Endodermal cell (in vitro differentiated cells): ENCODE results near the gene SOHLH2. TPM values are rescaled to one million over a fixed set of nuclear protein-coding genes. Genes with fewer than 3 reads are reported as not detected.

Experiments used
- DNase-seq: peaks from one replicate; pipeline ENCODE4 v3.0.0-alpha.2; 2017
- H3K27ac ChIP-seq: 2 replicates; pipeline ENCODE4 v1.5.1; 2013; ENCODE audit warnings: mild to moderate bottlenecking, low read depth, low read length, moderate library complexity
- H3K27me3 ChIP-seq: 2 replicates; pipeline ENCODE4 v1.6.1; 2013; ENCODE audit warnings: mild to moderate bottlenecking, low read length, moderate library complexity; ENCODE audit not compliant: insufficient read depth, control insufficient read depth, poor library complexity, severe bottlenecking
- H3K36me3 ChIP-seq: 2 replicates; pipeline ENCODE4 v1.7.0; 2013; ENCODE audit warnings: mild to moderate bottlenecking, low read length, moderate library complexity; ENCODE audit not compliant: control insufficient read depth, insufficient read depth
- H3K4me1 ChIP-seq: one replicate; pipeline ENCODE4 v1.7.0; 2013; ENCODE audit warnings: low read length; ENCODE audit not compliant: control insufficient read depth, insufficient read depth
- H3K4me3 ChIP-seq: 2 replicates; pipeline ENCODE4 v1.5.1; 2013; ENCODE audit warnings: mild to moderate bottlenecking, low read length, moderate library complexity
- H3K9ac ChIP-seq: 2 replicates; pipeline ENCODE4 v1.6.1; 2013; ENCODE audit warnings: mild to moderate bottlenecking, low read length, moderate library complexity; ENCODE audit not compliant: poor library complexity, severe bottlenecking; ENCODE audit errors: extremely low read depth
- H3K9me3 ChIP-seq: 2 replicates; pipeline ENCODE4 v1.6.1; 2013; ENCODE audit warnings: mild to moderate bottlenecking, low read length, moderate library complexity; ENCODE audit not compliant: control insufficient read depth
- H3K27ac Mint-ChIP-seq: 2 replicates; pipeline ENCODE4 v1.8.0; 2020; ENCODE audit warnings: mixed read lengths
- H3K27me3 Mint-ChIP-seq: 2 replicates; pipeline ENCODE4 v1.8.0; 2021; ENCODE audit warnings: mild to moderate bottlenecking, mixed read lengths; ENCODE audit not compliant: insufficient read depth
- H3K36me3 Mint-ChIP-seq: 2 replicates; pipeline ENCODE4 v1.8.0; 2020; ENCODE audit warnings: low read depth, mixed read lengths
- H3K4me1 Mint-ChIP-seq: 2 replicates; pipeline ENCODE4 v1.8.0; 2020; ENCODE audit warnings: mixed read lengths
- H3K4me3 Mint-ChIP-seq: 2 replicates; pipeline ENCODE4 v1.8.0; 2020; ENCODE audit warnings: mild to moderate bottlenecking, moderate library complexity, mixed read lengths
- H3K9me3 Mint-ChIP-seq: 2 replicates; pipeline ENCODE4 v1.8.0; 2020; ENCODE audit warnings: mild to moderate bottlenecking, mixed read lengths
- WGBS, 2 experiments: methylation state at CpG; one replicate each; pipeline versions ENCODE4 v1.1.5 to v1.1.7; 2013; ENCODE audit warnings: missing lambda C conversion rate in 2 of 2, mixed read lengths in 1 of 2; ENCODE audit not compliant: insufficient coverage in 1 of 2, insufficient read length in 1 of 2; 5-methylcytosine and 5-hydroxymethylcytosine counted together
- total RNA-seq, 2 donors: library from RNA; stranded (reverse); fragmentation: NEBNext Ultra II Directional in 1 of 2; extraction: Animal tissue kit (Norgen Biotek cat#: 25700) in 1 of 2; gene quantifications; 2 replicates in 1 of 2; 3 replicates in 1 of 2; pipeline ENCODE4 v1.2.1, GENCODE V29; 2021
- TF ChIP-seq, protein P1 (sequence below): fragments of 200-600 bp; sonication (generic); conservative IDR thresholded peaks from 2 replicates; pipeline ENCODE4 v1.5.0; 2021; ENCODE audit warnings: antibody characterized with exemption, mild to moderate bottlenecking

Gene SOHLH2
- total RNA-seq, 2 donors from 2014 or later = 2.1 to 14.2 TPM

- H3K4me3 ChIP-seq = no peak overlapping the region
- H3K4me3 Mint-ChIP-seq = no peak overlapping the region
These were observed 90.0 kb downstream of the SOHLH2 start for GRCh38 chr13:36124236-36124822.

More at GRCh38 chr13:36124236-36124822, 90.0 kb downstream of the SOHLH2 start:
- TF ChIP-seq, protein P1, sequence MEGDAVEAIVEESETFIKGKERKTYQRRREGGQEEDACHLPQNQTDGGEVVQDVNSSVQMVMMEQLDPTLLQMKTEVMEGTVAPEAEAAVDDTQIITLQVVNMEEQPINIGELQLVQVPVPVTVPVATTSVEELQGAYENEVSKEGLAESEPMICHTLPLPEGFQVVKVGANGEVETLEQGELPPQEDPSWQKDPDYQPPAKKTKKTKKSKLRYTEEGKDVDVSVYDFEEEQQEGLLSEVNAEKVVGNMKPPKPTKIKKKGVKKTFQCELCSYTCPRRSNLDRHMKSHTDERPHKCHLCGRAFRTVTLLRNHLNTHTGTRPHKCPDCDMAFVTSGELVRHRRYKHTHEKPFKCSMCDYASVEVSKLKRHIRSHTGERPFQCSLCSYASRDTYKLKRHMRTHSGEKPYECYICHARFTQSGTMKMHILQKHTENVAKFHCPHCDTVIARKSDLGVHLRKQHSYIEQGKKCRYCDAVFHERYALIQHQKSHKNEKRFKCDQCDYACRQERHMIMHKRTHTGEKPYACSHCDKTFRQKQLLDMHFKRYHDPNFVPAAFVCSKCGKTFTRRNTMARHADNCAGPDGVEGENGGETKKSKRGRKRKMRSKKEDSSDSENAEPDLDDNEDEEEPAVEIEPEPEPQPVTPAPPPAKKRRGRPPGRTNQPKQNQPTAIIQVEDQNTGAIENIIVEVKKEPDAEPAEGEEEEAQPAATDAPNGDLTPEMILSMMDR = no peak
- 82% methylated on average over 6 of the region's 6 CpGs; no CpG with 5 or more reads in 1 of the 2 experiments for whole genome bisulfite sequencing, 2 experiments
- Histone ChIP-seq H3K4me1 (no peaks in the 10 kb centered on the region), H3K36me3 (no peaks in the 10 kb centered on the region), H3K27me3 (peaks cover 29% of the 10 kb centered on the region), H3K27ac (no peak overlapping the region), H3K9me3 (no peaks in the 10 kb centered on the region), H3K9ac (no peak overlapping the region)
- H3K9me3 Mint-ChIP-seq = no peaks in the 10 kb centered on the region
- peaks cover 17% of the 10 kb centered on the region for H3K27me3 Mint-ChIP-seq
- H3K27ac Mint-ChIP-seq = no peak overlapping the region
- DNase-seq = no peak
- no peaks in the 10 kb centered on the region for H3K4me1 Mint-ChIP-seq
- no peaks in the 10 kb centered on the region for H3K36me3 Mint-ChIP-seq

Other genes starting within 250 kb of the SOHLH2 start
- gene DCLK1, start 83.2 kb downstream of the SOHLH2 start, total RNA-seq = 10 to 100 TPM in 1 of 2 donors, 1 to 10 TPM in 1; 3.0 to 32.8 TPM
- 10 to 100 TPM; 18.2 to 26.3 TPM for gene CCDC169, start 83.3 kb upstream of the SOHLH2 start, total RNA-seq
- 10 to 100 TPM; 49.1 to 53.9 TPM for gene SPART, start 131.8 kb upstream of the SOHLH2 start, total RNA-seq
- under 1 TPM in 1 of 2 donors, not detected in 1; 0.31 TPM for gene CCNA1, start 217.9 kb upstream of the SOHLH2 start, total RNA-seq